AG09319 (cell line): ENCODE measurements around the gene TLE4.

Experiments
- DNase-seq: peaks from one replicate; pipeline ENCODE4 v3.0.0-alpha.2; 2010; ENCODE audit warnings: low read depth; ENCODE audit errors: extremely low read depth
- CTCF ChIP-seq: IDR thresholded peaks from 2 replicates; pipeline ENCODE4 v1.5.1; 2011; ENCODE audit warnings: low read depth, mild to moderate bottlenecking, inconsistent platforms, low read length, moderate library complexity

The TLE4 gene

GRCh38 chr9:79705704-79706103 lies 133.9 kb downstream of the TLE4 start:
- DNase-seq, result no peak
- TF ChIP-seq CTCF, result no peak

- no peak for TF ChIP-seq CTCF
- no peak for DNase-seq
Measured at GRCh38 chr9:79706512-79706911, 134.7 kb downstream of the TLE4 start.

- no peak for DNase-seq
- no peak for TF ChIP-seq CTCF
Measured at GRCh38 chr9:79707589-79707988, 135.8 kb downstream of the TLE4 start.

GRCh38 chr9:79708541-79708940 lies 136.8 kb downstream of the TLE4 start:
- DNase-seq, result no peak
- TF ChIP-seq CTCF, result no peak

- no peak for TF ChIP-seq CTCF
- no peak for DNase-seq
Measured at GRCh38 chr9:79709743-79710674, 138.2 kb downstream of the TLE4 start.

- no peak for DNase-seq
- TF ChIP-seq CTCF, result no peak
Measured at GRCh38 chr9:79711874-79712273, 140.1 kb downstream of the TLE4 start.

GRCh38 chr9:79719021-79719420 lies 147.3 kb downstream of the TLE4 start:
- TF ChIP-seq CTCF, result no peak
- no peak for DNase-seq
